K562 (cell line): Measurements from ENCODE around the gene FSD1L. TPM values are rescaled to one million over a fixed set of nuclear protein-coding genes. Genes with fewer than 3 reads are reported as not detected.

Experiments used
- ATAC-seq: fragments of 200-7000 bp; cut with Tn5 transposase; 3 replicates; pipeline ENCODE4 v1.9.1; 2020; ENCODE audit warnings: moderate library complexity
- BruUV-seq: library from RNA; stranded (reverse); fragments of 400-500 nt; replicated peaks from 2 replicates; lab custom pipeline; 2021; lab: Mats Ljungman, UMichigan
- CTCF ChIA-PET: fragments of 300-600 bp; formaldehyde crosslinking; extraction: SDS; loops from one replicate; lab custom pipeline; 2021; ENCODE audit warnings: low intra/inter-chr PET ratio; lab: Yijun Ruan, JAX
- POLR2A ChIA-PET: fragments of 300-600, 350-650 bp; sonication (Branson Sonifier 250); formaldehyde crosslinking; extraction: SDS; loops from one replicate; lab custom pipeline; 2021; ENCODE audit warnings: antibody characterized with exemption, inconsistent platforms; lab: Yijun Ruan, JAX
- DNase-seq, 4 experiments: peaks; one replicate each; pipeline versions ENCODE4 v3.0.0 to v3.0.0-alpha.2; 2011 to 2018; ENCODE audit warnings: low spot score in 3 of 4, mixed read lengths in 3 of 4; ENCODE audit errors: extremely low read depth in 1 of 4
- FAIRE-seq: peaks from 2 replicates; lab custom pipeline; 2011; peaks lifted over from hg19 to GRCh38; lab: Jason Lieb, UNC
- H2AFZ ChIP-seq: 2 replicates; pipeline ENCODE4 v1.6.0; 2011; ENCODE audit warnings: low read depth, low read length, control low read depth, inconsistent platforms
- H3K27ac ChIP-seq: fragments of 200-600 bp; 3 replicates; pipeline ENCODE4 v1.8.0; 2011; ENCODE audit warnings: low read depth, mild to moderate bottlenecking, control low read depth, inconsistent platforms, low read length, moderate library complexity, mixed read lengths; ENCODE audit errors: extremely low read depth
- H3K27me3 ChIP-seq, 2 experiments: fragments of 300-600 bp in 1 of 2; 2 replicates in 1 of 2; 3 replicates in 1 of 2; pipeline versions ENCODE4 v1.6.0 to v1.8.0; 2011; ENCODE audit warnings: inconsistent platforms in 2 of 2, low read length in 2 of 2, mild to moderate bottlenecking in 1 of 2, mixed read lengths in 1 of 2, moderate library complexity in 1 of 2; ENCODE audit not compliant: control insufficient read depth in 2 of 2, insufficient read depth in 2 of 2
- H3K36me3 ChIP-seq: fragments of 300-600 bp; 3 replicates; pipeline ENCODE4 v1.8.0; 2011; ENCODE audit warnings: mild to moderate bottlenecking, low read length, inconsistent platforms; ENCODE audit not compliant: control insufficient read depth, insufficient read depth
- H3K4me1 ChIP-seq, 2 experiments: fragments of 200-600 bp in 1 of 2; replicated peaks in 1 of 2; 2 replicates in 1 of 2; 3 replicates in 1 of 2; pipeline versions ENCODE4 v1.5.1 to v1.8.0; 2011; ENCODE audit warnings: inconsistent platforms in 2 of 2, low read length in 2 of 2, mild to moderate bottlenecking in 1 of 2, mixed read lengths in 1 of 2, moderate library complexity in 1 of 2; ENCODE audit not compliant: control insufficient read depth in 2 of 2, insufficient read depth in 2 of 2
- H3K4me2 ChIP-seq: 2 replicates; pipeline ENCODE4 v1.6.1; 2011; ENCODE audit warnings: low read length, control low read depth, inconsistent platforms, mixed read lengths; ENCODE audit not compliant: insufficient read depth
- H3K4me3 ChIP-seq: fragments of 200-600 bp; sonication (generic), shearing (Covaris generic); 2 replicates; pipeline ENCODE4 v1.5.1; 2016; ENCODE audit warnings: control low read depth, inconsistent platforms
- H3K79me2 ChIP-seq: fragments of 200-600 bp; 3 replicates; pipeline ENCODE4 v1.8.0; 2011; ENCODE audit warnings: low read length, inconsistent platforms; ENCODE audit not compliant: control insufficient read depth, insufficient read depth
- H3K9ac ChIP-seq, 2 experiments: 2 replicates each; pipeline versions ENCODE4 v1.6.0 to v1.6.1; 2011; ENCODE audit warnings: low read depth in 2 of 2, low read length in 2 of 2, control low read depth in 1 of 2, inconsistent platforms in 1 of 2, mild to moderate bottlenecking in 1 of 2, mixed read lengths in 1 of 2; ENCODE audit not compliant: insufficient read depth in 1 of 2
- H3K9me1 ChIP-seq: one replicate; pipeline ENCODE4 v1.6.0; 2011; ENCODE audit warnings: inconsistent platforms, mild to moderate bottlenecking, low read length, moderate library complexity; ENCODE audit not compliant: control insufficient read depth, insufficient read depth
- H3K9me3 ChIP-seq: replicated peaks from 2 replicates; pipeline ENCODE4 v1.5.1; 2011; ENCODE audit warnings: low read depth, low read length, inconsistent platforms; ENCODE audit not compliant: control insufficient read depth, insufficient read depth
- H4K20me1 ChIP-seq: replicated peaks from 2 replicates; pipeline ENCODE4 v1.6.1; 2011; ENCODE audit warnings: low read length, inconsistent platforms, mixed read lengths; ENCODE audit not compliant: control insufficient read depth, insufficient read depth
- ARID3A ChIP-seq: IDR thresholded peaks from 2 replicates; pipeline ENCODE4 v1.6.1; 2012; ENCODE audit warnings: low read depth, low read length, improper control_type of control experiment, borderline replicate concordance
- BCLAF1 ChIP-seq, 2 experiments: fragments of 450-650 bp in 1 of 2; IDR thresholded peaks; 2 replicates each; pipeline ENCODE4 v1.6.1; 2011 to 2017; ENCODE audit warnings: low read depth in 2 of 2, antibody characterized with exemption in 1 of 2, borderline replicate concordance in 1 of 2, low read length in 1 of 2, mild to moderate bottlenecking in 1 of 2, mixed read lengths in 1 of 2; ENCODE audit not compliant: control insufficient read depth in 1 of 2
- CTCFL ChIP-seq: IDR thresholded peaks from 2 replicates; pipeline ENCODE4 v1.6.1; 2011; ENCODE audit warnings: borderline replicate concordance, low read depth, mild to moderate bottlenecking, moderate library complexity, low read length; ENCODE audit not compliant: insufficient read depth, poor library complexity, severe bottlenecking
- JUND ChIP-seq, 2 experiments: IDR thresholded peaks; 2 replicates in 1 of 2; 3 replicates in 1 of 2; pipeline ENCODE4 v1.6.1; 2011; ENCODE audit warnings: borderline replicate concordance in 2 of 2, low read depth in 2 of 2, low read length in 2 of 2, improper control_type of control experiment in 1 of 2, missing biosample characterization in 1 of 2, missing genetic modification characterization in 1 of 2, missing genetic modification reagents in 1 of 2
- ZBTB8A ChIP-seq: fragments of 450-650 bp; IDR thresholded peaks from 2 replicates; pipeline ENCODE4 v1.6.1; 2018; ENCODE audit warnings: mild to moderate bottlenecking, moderate library complexity; ENCODE audit not compliant: partially characterized antibody
- WGBS: fragments of 100-300 bp; shearing (Covaris generic); methylation state at CpG from one replicate; pipeline ENCODE4 v1.1.6; 2016; ENCODE audit warnings: low coverage, mixed read lengths; ENCODE audit not compliant: insufficient coverage; ENCODE audit errors: missing lambda C conversion rate; 5-methylcytosine and 5-hydroxymethylcytosine counted together
- in situ Hi-C: fragments of 300-500 bp; cut with MboI; formaldehyde crosslinking; loops from 4 replicates; pipeline ENCODE4 v1.15.0; 2018; ENCODE audit warnings: inconsistent platforms, mixed read lengths
- intact Hi-C: fragments of 100-400 bp; cut with micrococcal nuclease; formaldehyde crosslinking; loops from 2 replicates; pipeline ENCODE4 v1.14.2; 2022
- polyA plus RNA-seq, 8 experiments: library from polyadenylated mRNA; depleted of rRNA in 4 of 8; stranded (reverse) in 5 of 8; unstranded in 3 of 8; fragments of >200 nt; fragmentation: Nextera tagmentation in 2 of 8; fragmentation: Illumina TruSeq in 1 of 8; extraction: Ambion mirVana in 2 of 8; extraction: Trizol in 1 of 8; gene quantifications; 2 replicates each; pipeline versions ENCODE4 v1.2.1 to v1.2.3, GENCODE V29; 2011 to 2014; ENCODE audit warnings: inconsistent platforms in 1 of 8, missing spikeins in 1 of 8
- total RNA-seq, 7 experiments: library from RNA; depleted of rRNA in 6 of 7; stranded (reverse); fragments of >200 nt in 6 of 7; fragmentation: Illumina TruSeq in 2 of 7; extraction: Trizol in 2 of 7; gene quantifications; 2 replicates each; pipeline versions ENCODE4 v1.2.1 to v1.2.3, GENCODE V29; 2011 to 2021; ENCODE audit warnings: low replicate concordance in 1 of 7

FSD1L gene
- total and polyA plus RNA-seq, 9 of the 15 experiments (the other 6 are each of a cell fraction or from before 2014, with no cell fraction given) = 0.95 to 4.2 (median 2.1) TPM

GRCh38 chr9:105593145-105593544 lies 145.3 kb downstream of the FSD1L start:
- no peak overlapping the region for H2AFZ ChIP-seq
- H3K4me1 ChIP-seq = no peaks in the 10 kb centered on the region
- BruUV-seq = no TSS peak
- in situ Hi-C loops = no loop called here
- no peak for DNase-seq
- H3K9ac ChIP-seq = no peak overlapping the region
- no peaks in the 10 kb centered on the region for H3K79me2 ChIP-seq
- ATAC-seq = no peak
- H3K9me3 ChIP-seq = no peaks in the 10 kb centered on the region
- H3K36me3 ChIP-seq = no peaks in the 10 kb centered on the region
- CTCF ChIA-PET = no interaction called here
- H3K27ac ChIP-seq = no peak overlapping the region
- no peak overlapping the region for H3K4me3 ChIP-seq
- H3K27me3 ChIP-seq = no peaks in the 10 kb centered on the region
- POLR2A ChIA-PET = no interaction called here
- no peaks in the 10 kb centered on the region for H4K20me1 ChIP-seq
- WGBS = 55% methylated on average over 3 of the region's 3 CpGs
- no peak for FAIRE-seq
- no peaks in the 10 kb centered on the region for H3K9me1 ChIP-seq
- intact Hi-C loops = no loop called here
- H3K4me2 ChIP-seq = no peak overlapping the region
- TF ChIP-seq JUND (IDR thresholded peaks at IDR 0.05; ENCODE audit: borderline replicate concordance, low read depth, low read length) (no peak), JUND (tag; IDR thresholded peaks at IDR 0.05; ENCODE audit: borderline replicate concordance, low read depth, low read length) (no peak), BCLAF1 (IDR thresholded peaks at IDR 0.05; ENCODE audit: borderline replicate concordance in 1 of 2, control insufficient read depth in 1 of 2, low read depth in 2 of 2, low read length in 1 of 2) (no peak), ARID3A (no peak), CTCFL (no peak), ZBTB8A (no peak)
